Breast epithelium (tissue), 3 donors: ENCODE measurements around the gene ZNF775.

ENCODE experiments used
- CTCF ChIP-seq, 3 donors: fragments of 450-650 bp; IDR thresholded peaks; one replicate each; pipeline ENCODE4 v1.5.1; 2016 to 2017; ENCODE audit warnings: antibody characterized with exemption in 3 of 3, mild to moderate bottlenecking in 3 of 3, moderate library complexity in 3 of 3
- POLR2A ChIP-seq: fragments of 450-650 bp; IDR thresholded peaks from one replicate; pipeline ENCODE4 v1.6.1; 2016; ENCODE audit warnings: antibody characterized with exemption, mild to moderate bottlenecking, moderate library complexity
- POLR2AphosphoS5 ChIP-seq, 3 donors: sonication (generic); formaldehyde crosslinking; IDR thresholded peaks; one replicate each; pipeline ENCODE4 v1.6.1; 2017; ENCODE audit warnings: antibody characterized with exemption in 3 of 3

DNA sequence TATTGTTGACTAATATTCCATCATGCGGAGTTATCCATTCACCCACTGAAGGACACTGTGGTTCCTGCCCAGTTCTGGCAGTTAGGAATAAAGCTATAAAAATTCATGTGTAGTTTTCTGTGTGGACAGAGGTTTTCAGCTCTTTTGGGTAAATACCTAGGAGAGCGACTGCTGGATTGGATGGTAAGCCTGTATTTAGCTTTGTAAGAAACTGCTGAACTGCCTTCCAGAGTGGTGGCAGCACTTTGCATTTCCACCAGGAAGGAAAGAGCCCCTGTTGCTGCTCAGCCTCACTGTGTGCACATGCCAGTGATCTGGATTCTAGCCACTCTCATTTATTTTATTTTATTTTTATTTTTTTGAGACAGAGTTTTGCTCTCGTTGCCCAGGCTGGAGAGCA is 14.2 kb downstream of the ZNF775 start:
- no peak for TF ChIP-seq POLR2AphosphoS5 (IDR thresholded peaks at IDR 0.05)
- TF ChIP-seq POLR2A: no peak
- no peak for TF ChIP-seq CTCF (IDR thresholded peaks at IDR 0.05)
